T-helper 1 cell treated with Interleukin-12 subunit alpha and Interleukin-12 subunit beta and Interleukin-4 antibody, amounts not matched to agents 30 ng/mL and 1 ng/mL, for 36 hours (primary cell): ENCODE measurements around the gene PUS1. TPM values are rescaled to one million over a fixed set of nuclear protein-coding genes. Genes with fewer than 3 reads are reported as not detected.

Experiments used
- intact Hi-C: fragments of 100-400 bp; cut with micrococcal nuclease; formaldehyde crosslinking; loops from one replicate; pipeline ENCODE4 v1.15.1; 2024
- total RNA-seq: library from RNA; stranded (reverse); gene quantifications from 2 replicates; pipeline ENCODE4 v1.2.3, GENCODE V29; 2022

Gene PUS1
- total RNA-seq, 1 donor from 2014 or later = 62.7 TPM

DNA sequence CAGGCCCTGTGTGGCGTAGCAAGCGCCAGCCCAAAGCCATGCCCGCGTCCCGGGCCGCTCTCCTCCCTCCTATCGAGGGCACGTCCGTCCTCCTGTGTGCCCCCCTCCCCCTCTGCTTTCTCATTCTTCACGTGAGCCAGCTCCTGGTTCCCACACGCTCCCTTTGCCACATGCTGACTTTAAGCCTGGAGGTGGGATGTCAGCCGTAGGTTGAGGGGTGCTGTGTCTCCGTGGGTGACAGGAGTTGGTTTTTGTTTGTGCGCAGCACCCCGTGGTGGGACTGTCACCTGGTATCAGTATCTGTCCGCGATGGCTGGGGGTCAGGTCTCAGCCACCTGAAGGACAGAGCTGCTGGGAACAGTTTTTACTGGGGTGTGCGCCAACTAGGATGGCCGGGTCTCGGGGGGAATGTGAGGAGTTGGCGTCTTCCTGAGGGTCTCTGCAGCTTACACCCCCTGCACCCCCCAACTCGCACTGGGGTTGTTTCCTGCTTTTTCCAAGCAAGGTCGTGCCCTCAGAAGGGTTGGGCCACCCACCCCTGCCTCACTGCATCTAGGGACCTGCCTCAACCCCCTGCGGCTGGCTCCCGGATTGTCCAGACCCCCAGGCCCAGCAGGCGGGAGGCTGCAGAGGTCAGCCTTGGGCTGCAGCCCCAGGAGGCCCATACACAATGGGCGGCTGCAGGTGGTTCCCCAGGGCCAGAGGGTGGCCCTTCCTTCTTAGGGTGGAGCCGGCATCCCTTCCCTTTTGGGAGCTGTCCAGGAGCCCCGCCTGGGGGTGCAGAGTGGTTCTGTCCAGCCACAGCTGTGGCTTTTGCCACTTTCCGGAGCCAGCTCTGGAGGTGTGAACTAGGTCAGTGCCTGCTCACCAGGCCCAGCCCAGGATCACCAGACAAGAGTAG is 27.4 kb upstream of the PUS1 start:
- intact Hi-C loops = no loop called here

- intact Hi-C loops = no loop called here
Measured at GRCh38 chr12:131902332-131903241, 26.5 kb upstream of the PUS1 start.

DNA sequence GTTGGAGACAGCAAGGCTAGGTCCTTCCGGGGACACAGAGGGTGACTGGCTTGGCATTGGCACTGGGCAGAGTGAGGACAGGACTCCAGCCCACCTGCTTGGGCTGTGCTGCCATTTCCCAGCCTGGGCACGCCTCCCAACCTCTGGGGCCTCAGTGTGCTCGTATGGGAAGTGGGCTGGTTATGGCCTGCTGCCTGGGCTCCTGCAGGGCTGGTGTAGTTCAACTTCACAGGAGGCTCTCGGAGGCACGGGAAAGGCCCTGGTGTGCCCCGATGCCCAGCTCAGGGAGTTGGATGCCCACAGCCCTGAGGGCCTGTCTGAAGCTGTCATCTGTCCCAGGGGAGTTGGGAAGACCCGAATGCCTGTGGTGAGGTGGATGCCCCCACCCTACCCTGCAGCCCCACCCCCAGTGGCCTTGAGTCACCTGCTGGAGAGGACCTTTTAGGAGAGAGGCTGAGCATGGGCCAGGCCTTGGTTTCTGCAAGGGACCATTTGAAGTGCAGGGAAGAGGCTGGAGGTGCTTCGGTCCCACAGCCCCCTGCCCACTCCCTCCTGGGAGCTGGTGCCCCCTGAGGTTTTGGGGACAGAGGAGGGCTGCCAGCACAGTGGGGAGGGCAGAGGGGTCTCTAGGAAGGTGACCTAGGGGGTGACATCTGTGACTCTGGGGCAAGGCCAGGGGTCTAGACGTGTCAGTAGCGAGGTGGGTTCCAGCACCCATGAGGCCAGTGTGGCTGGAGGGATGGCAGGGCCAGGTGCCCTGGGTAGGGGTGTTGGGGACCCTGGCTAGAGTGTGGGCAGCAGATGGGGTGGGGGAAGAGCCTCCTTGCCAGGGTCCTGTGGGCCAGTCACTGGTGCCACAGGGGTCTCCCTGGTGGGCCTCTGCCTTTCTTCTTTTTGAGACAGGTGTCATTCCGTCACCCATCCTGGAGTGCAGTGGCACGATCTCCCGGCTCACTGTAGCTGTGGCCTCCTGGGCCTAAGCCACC is 25.5 kb upstream of the PUS1 start:
- intact Hi-C loops = no loop called here

GRCh38 chr12:131904346-131904745 is 24.7 kb upstream of the PUS1 start:
- intact Hi-C loops = no loop called here

- intact Hi-C loops = no loop called here
Measured at GRCh38 chr12:131905081-131905629, 23.9 kb upstream of the PUS1 start.

DNA sequence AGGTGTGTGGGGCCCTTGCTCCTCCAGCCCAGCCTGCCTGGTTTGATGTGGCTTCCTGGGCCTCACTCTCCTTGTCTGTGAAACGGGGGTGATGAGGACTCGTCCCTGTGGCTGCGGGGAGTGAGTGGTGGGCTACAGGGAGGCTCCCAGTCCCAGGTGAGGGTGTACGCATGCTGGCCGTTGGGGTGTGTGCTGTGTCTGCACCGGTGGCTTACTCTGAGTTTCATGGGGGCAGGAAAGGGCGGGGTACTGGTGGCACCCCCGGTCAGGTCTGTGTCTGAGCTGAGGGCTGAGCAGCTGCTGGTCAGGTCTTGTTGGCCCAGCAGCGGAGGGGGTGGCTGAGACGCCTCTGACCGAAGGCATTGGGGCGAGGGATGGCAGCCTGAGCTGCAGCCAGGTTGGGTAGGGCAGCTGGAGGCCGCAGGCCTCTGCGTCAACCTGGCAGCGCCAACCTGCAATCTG is 23.4 kb upstream of the PUS1 start:
- intact Hi-C loops = no loop called here

DNA sequence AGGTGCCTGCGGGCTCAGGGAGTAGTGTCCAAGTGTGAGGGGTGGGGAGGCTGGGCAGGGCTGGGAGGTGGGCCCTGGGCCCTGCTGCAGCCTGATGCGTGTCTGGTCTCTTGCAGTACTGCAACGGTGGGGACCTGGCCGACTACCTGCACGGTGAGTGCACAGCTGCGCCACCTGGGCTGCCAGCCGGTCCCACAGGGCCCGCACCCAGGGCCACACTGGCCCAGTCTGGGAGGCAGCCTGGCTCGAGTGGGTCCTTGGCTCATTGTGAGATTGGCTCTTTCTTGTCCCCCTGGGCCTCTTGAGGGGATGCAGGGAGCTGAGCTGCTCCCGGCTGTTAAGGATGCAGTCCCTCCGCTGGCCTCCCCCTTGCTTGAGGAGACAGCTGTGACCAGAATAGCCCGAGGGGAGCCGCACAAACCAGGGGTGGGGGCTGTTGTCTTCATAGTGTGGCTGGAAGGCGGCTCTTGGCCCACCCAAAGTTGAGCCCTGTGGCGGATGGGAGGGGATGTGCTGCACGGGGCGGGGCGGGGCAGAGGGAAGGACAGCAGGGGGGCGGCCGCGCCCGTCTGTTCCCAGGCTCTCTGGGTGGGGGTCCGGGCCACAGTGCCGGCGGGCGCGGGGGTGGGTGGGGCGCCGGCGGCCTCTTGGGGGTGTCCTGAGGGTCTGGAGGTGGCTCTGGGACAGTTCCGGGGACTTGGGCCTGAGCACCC is 21.5 kb upstream of the PUS1 start:
- intact Hi-C loops = no loop called here

DNA sequence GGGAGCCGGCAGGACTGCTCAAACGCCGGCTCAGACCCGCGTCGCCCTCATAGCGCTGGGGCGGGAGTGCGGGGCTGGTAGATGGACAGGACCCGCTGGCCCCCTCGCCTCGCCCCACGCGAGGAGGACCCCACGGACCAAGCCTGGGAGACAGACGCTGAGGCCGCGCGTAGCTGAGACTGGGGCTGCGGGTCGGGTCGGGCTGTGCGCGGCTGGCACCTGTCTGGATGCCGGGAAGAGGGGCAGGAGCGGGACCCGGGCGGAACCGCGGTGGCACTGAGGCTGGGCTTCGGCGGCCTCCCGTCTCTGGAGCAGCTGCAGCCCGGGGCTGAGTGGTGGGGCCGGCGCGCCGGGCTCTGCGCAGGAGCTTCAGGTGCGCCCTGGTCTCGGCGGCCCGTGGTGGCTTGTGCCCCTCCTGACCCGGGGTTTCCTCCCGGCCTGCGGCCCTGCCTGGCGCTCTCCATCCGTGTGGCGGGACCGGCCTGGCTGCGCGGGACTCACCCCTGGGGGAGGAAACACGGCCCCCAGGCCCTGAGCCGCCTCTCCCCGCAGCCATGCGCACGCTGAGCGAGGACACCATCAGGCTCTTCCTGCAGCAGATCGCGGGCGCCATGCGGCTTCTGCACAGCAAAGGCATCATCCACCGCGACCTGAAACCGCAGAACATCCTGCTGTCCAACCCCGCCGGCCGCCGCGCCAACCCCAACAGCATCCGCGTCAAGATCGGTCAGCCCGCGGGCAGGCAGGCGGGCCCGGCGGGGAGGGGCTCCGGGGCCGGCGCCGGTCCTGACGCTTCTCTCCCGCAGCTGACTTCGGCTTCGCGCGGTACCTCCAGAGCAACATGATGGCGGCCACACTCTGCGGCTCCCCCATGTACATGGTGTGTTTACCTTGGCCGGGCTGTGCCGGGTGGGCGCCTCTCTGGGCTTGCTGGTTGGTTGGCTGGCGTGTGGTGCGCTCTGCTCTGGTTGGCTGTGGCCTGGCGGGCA is 20.7 kb upstream of the PUS1 start:
- intact Hi-C loops = no loop called here

- intact Hi-C loops = no loop called here
Measured at GRCh38 chr12:131909081-131909751, 19.9 kb upstream of the PUS1 start.

DNA sequence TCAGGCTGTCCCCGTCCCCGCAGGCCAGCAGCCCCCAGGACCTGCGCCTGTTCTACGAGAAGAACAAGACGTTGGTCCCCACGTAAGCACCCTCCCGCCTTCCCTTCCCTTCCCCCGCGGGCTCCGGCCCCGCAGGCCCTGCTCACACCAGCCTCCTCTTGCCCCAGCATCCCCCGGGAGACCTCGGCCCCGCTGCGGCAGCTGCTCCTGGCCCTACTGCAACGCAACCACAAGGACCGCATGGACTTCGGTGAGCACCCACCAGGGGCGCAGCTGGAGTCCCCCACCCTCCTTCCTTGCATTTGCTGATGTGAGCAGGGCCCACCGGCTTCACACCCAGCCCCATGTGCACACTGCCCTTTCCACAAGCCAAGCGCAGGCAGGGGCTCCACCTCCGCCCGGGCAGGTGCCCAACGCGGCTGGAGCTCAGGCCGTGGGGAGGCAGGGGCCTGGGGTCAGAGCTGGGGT is 19.3 kb upstream of the PUS1 start:
- intact Hi-C loops = no loop called here

DNA sequence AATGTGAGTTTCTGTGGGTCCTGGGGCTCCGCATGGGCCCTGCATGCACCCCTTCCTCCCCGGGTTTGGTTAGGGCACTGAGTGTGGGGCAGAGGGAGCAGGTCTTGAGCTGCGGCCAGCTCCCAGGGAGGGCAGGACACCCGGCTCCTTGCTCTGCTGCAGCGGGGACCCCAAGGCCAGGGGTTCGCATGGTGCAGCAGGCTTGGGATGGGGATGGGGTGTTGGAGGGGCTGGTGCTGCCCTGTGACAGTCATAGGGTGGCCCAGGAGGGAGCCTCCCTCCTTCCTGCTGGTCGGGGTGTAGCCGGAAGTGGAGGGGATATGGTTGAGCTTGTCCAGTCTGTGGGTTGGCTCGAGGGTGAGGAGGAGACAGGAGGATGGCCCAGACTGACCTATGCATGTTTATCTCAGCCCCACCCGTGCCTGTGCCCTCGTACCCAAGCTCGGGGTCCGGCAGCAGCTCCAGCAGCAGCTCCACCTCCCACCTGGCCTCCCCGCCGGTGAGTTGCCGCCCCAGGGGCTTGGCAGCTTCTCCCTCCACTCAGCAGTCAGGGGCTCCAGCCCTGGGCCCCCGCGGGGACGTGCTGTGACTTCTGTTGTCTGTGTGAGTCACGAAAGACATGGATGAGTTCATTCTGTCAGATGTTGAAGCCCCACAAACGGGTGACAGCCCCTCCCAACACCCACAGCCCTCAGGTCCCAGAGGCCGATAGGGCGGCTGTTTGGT is 18.6 kb upstream of the PUS1 start:
- intact Hi-C loops = no loop called here

GRCh38 chr12:131911028-131911650 is 17.9 kb upstream of the PUS1 start:
- intact Hi-C loops = no loop called here

DNA sequence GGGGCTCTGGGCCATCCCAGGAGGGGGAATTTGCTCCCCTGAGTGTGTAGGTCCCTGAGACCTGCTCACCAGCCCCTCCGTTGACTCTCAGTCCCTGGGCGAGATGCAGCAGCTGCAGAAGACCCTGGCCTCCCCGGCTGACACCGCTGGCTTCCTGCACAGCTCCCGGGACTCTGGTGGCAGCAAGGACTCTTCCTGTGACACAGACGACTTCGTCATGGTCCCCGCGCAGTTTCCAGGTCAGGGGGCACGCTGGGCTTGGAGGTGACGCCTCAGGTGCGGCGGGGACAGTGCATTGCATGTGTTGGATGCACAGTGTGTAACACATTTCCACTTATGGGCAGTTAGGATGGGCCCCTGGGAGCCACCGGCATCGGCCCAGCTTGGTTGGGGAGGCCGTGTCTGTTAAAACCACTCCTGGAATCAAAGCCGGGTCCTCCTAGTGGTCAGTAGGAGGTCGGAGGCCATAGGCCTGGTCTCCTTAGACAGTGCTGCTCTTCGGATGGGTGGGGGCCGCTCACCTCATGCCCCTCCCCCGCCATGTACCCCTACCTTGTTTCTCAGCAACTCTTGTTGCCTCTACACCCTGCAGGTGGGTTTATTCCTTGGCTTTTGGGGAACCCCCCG is 17.1 kb upstream of the PUS1 start:
- intact Hi-C loops = no loop called here

DNA sequence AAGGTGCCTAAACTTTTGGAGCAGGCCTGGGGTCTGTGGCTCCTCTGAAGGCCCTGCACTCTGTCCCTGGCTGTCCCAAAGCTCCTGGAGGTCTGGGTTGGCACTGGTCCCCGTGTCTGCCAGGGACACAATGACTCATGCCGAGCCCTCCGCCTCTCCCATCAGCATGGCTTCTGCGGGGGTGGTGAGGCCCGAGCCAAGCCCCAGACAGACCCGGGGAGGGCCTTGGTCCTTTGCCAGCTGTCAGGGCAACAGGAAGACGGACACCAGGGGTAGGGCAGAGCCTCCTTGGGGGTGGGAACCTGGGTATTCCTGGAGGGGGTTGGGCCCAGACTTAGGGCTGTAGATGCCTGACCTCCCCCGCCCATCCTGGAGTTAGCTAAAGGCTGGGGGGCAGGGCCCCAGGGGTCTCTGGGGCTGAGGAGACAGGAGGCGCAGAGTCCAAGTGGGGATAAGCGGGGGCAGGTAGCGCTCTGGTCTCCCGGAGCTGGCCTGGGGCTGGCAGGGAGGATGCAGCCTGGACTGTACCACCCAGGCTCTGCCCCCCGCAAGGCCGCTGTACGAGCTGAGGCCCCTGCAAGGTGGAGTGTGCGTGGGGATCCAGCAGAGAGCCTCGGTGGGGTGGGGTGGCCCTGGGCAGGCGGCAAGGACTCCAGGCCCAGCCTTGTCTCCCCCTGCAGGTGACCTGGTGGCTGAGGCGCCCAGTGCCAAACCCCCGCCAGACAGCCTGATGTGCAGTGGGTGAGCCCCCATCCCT is 16.4 kb upstream of the PUS1 start:
- intact Hi-C loops = no loop called here

GRCh38 chr12:131913666-131914065 is 15.4 kb upstream of the PUS1 start:
- intact Hi-C loops = no loop called here
